Activated CD8-positive, alpha-beta T cell treated with anti-CD3 and anti-CD28 coated beads for 36 hours (primary cell): ENCODE measurements around the gene LRRC4C. TPM values are rescaled to one million over a fixed set of nuclear protein-coding genes. Genes with fewer than 3 reads are reported as not detected.

Experiments
- ATAC-seq: fragments of 200-7000 bp; cut with Tn5 transposase; one replicate; pipeline ENCODE4 v1.10.0; 2021; ENCODE audit warnings: mild to moderate bottlenecking, moderate library complexity
- CTCF ChIA-PET: fragments of 350-600 bp; sonication (Branson Sonifier 250); formaldehyde crosslinking; loops from one replicate; lab custom pipeline; 2021; ENCODE audit warnings: antibody characterized with exemption; lab: Charles Lee
- POLR2A ChIA-PET: fragments of 350-600 bp; sonication (Branson Sonifier 250); formaldehyde crosslinking; loops from one replicate; lab custom pipeline; 2021; ENCODE audit warnings: antibody characterized with exemption; lab: Charles Lee
- DNase-seq: peaks from one replicate; pipeline ENCODE4 v3.0.0-alpha.2; 2020
- H3K27ac Mint-ChIP-seq: one replicate; pipeline ENCODE4 v1.8.0; 2021; ENCODE audit warnings: mild to moderate bottlenecking, mixed read lengths
- H3K27me3 Mint-ChIP-seq: one replicate; pipeline ENCODE4 v1.8.0; 2021; ENCODE audit warnings: mixed read lengths
- H3K36me3 Mint-ChIP-seq: one replicate; pipeline ENCODE4 v1.8.0; 2021; ENCODE audit warnings: low read depth, mixed read lengths
- H3K4me1 Mint-ChIP-seq: one replicate; pipeline ENCODE4 v1.8.0; 2021; ENCODE audit warnings: low read depth, mixed read lengths
- H3K4me3 Mint-ChIP-seq: one replicate; pipeline ENCODE4 v1.8.0; 2021; ENCODE audit warnings: mild to moderate bottlenecking, moderate library complexity, mixed read lengths
- H3K9me3 Mint-ChIP-seq: one replicate; pipeline ENCODE4 v1.8.0; 2021; ENCODE audit warnings: mixed read lengths
- CTCF ChIP-seq: fragments of 200-600 bp; IDR thresholded peaks from one replicate; pipeline ENCODE4 v1.8.0; 2022; ENCODE audit warnings: antibody characterized with exemption, mild to moderate bottlenecking
- intact Hi-C: fragments of 100-400 bp; cut with micrococcal nuclease; formaldehyde crosslinking; loops from one replicate; pipeline ENCODE4 v1.10.0; 2022
- total RNA-seq, 2 experiments: library from RNA; stranded (reverse); gene quantifications; one replicate each; pipeline ENCODE4 v1.2.3, GENCODE V29; 2021

Gene LRRC4C
- total RNA-seq, 2 experiments from 2014 or later: not detected

GRCh38 chr11:40397141-40397540 is 1062.3 kb downstream of the LRRC4C start:
- TF ChIP-seq CTCF: no peak
- Mint-ChIP-seq H3K9me3 (peaks cover 13% of the 10 kb centered on the region), H3K27me3 (no peaks in the 10 kb centered on the region), H3K4me3 (no peak overlapping the region), H3K27ac (no peak overlapping the region), H3K4me1 (no peaks in the 10 kb centered on the region), H3K36me3 (no peaks in the 10 kb centered on the region)
- ChIA-PET CTCF (no interaction called here), POLR2A (no interaction called here)
- ATAC-seq (no peak), DNase-seq (no peak)
- intact Hi-C loops: no loop called here

- POLR2A ChIA-PET: no interaction called here
- H3K9me3 Mint-ChIP-seq: peaks cover 17% of the 10 kb centered on the region
- DNase-seq (no peak), ATAC-seq (no peak)
- no peaks in the 10 kb centered on the region for H3K36me3 Mint-ChIP-seq
- no peak overlapping the region for H3K4me3 Mint-ChIP-seq
- no peak for TF ChIP-seq CTCF
- no peak overlapping the region for H3K27ac Mint-ChIP-seq
- no peaks in the 10 kb centered on the region for H3K27me3 Mint-ChIP-seq
- CTCF ChIA-PET: no interaction called here
- intact Hi-C loops: no loop called here
- H3K4me1 Mint-ChIP-seq: no peaks in the 10 kb centered on the region
Measured at GRCh38 chr11:40393511-40393910, 1065.9 kb downstream of the LRRC4C start.

- Mint-ChIP-seq H3K36me3 (no peaks in the 10 kb centered on the region), H3K4me1 (no peaks in the 10 kb centered on the region), H3K27me3 (no peaks in the 10 kb centered on the region), H3K27ac (no peak overlapping the region), H3K4me3 (no peak overlapping the region), H3K9me3 (peaks cover 14% of the 10 kb centered on the region)
- no peak for TF ChIP-seq CTCF
- CTCF ChIA-PET: no interaction called here
- ATAC-seq (no peak), DNase-seq (no peak)
- POLR2A ChIA-PET: no interaction called here
- intact Hi-C loops: no loop called here
Measured at GRCh38 chr11:40391679-40392078, 1067.8 kb downstream of the LRRC4C start.

- intact Hi-C loops: no loop called here
- no peak for DNase-seq
- ChIA-PET POLR2A (no interaction called here), CTCF (no interaction called here)
- ATAC-seq: no peak
- H3K4me1 Mint-ChIP-seq: no peaks in the 10 kb centered on the region
- no peak for TF ChIP-seq CTCF
- no peaks in the 10 kb centered on the region for H3K36me3 Mint-ChIP-seq
- no peaks in the 10 kb centered on the region for H3K27me3 Mint-ChIP-seq
- peaks cover 10% of the 10 kb centered on the region for H3K9me3 Mint-ChIP-seq
- H3K27ac Mint-ChIP-seq: no peak overlapping the region
- H3K4me3 Mint-ChIP-seq: no peak overlapping the region
Measured at GRCh38 chr11:40388097-40388818, 1071.2 kb downstream of the LRRC4C start.

GRCh38 chr11:40387240-40387980 is 1072.0 kb downstream of the LRRC4C start:
- intact Hi-C loops: no loop called here
- H3K27me3 Mint-ChIP-seq: no peaks in the 10 kb centered on the region

More at GRCh38 chr11:40387240-40387980, 1072.0 kb downstream of the LRRC4C start:
- DNase-seq: no peak
- CTCF ChIA-PET: no interaction called here
- POLR2A ChIA-PET: no interaction called here
- TF ChIP-seq CTCF: no peak
- no peaks in the 10 kb centered on the region for H3K4me1 Mint-ChIP-seq
- no peak overlapping the region for H3K4me3 Mint-ChIP-seq
- H3K9me3 Mint-ChIP-seq: peaks cover 9% of the 10 kb centered on the region
- no peak for ATAC-seq
- H3K27ac Mint-ChIP-seq: no peak overlapping the region
- H3K36me3 Mint-ChIP-seq: no peaks in the 10 kb centered on the region
